Loucy (cell line): ENCODE measurements around the gene TP53AIP1.

Experiments used
- CTCF ChIP-seq: fragments of 200-600 bp; sonication (generic); conservative IDR thresholded peaks from 2 replicates; pipeline ENCODE4 v1.5.1; 2014; ENCODE audit warnings: mild to moderate bottlenecking, antibody characterized with exemption, low read length
- EZH2phosphoT487 ChIP-seq: fragments of 200-600 bp; IDR thresholded peaks from 2 replicates; pipeline ENCODE4 v1.6.1; 2018; ENCODE audit warnings: antibody characterized with exemption, mild to moderate bottlenecking, moderate library complexity, borderline replicate concordance

- TF ChIP-seq CTCF (no peak), EZH2phosphoT487 (no peak)
Measured at GRCh38 chr11:128919216-128919615, 23.5 kb downstream of the TP53AIP1 start.
